ENCODE results near the gene ERCC1.
A peak's percentile ranks its signal among the peaks of the same experiment; 100 is the strongest.
"Not testable (repeated sequence)": the region's sequence is repeated elsewhere in the genome, so short reads cannot be mapped to it uniquely, and the experiment has no call there.

Gene ERCC1

GRCh38 chr19:45440873-45441654 lies 17.3 kb upstream of the ERCC1 start:
- no peak overlapping the region for H3K4me3 ChIP-seq (ENCODE audit: low read depth, low read length)
- no peak for TF ChIP-seq CTCF (IDR thresholded peaks at IDR 0.05; ENCODE audit: low read depth, low read length)

GRCh38 chr19:45440259-45440638 lies 16.5 kb upstream of the ERCC1 start:
- TF ChIP-seq CTCF (IDR thresholded peaks at IDR 0.05; ENCODE audit: low read depth, low read length), result no peak
- peak overlapping the region; percentile 63 for H3K4me3 ChIP-seq (ENCODE audit: low read depth, low read length)

- H3K4me3 ChIP-seq (ENCODE audit: low read depth, low read length), result peak overlapping the region; percentile 63
- TF ChIP-seq CTCF (IDR thresholded peaks at IDR 0.05; ENCODE audit: low read depth, low read length), result peak; percentile 98
Measured at GRCh38 chr19:45439569-45440258, 16.0 kb upstream of the ERCC1 start.

- no peak for TF ChIP-seq CTCF (IDR thresholded peaks at IDR 0.05; ENCODE audit: low read depth, low read length)
- peak overlapping the region; percentile 63 for H3K4me3 ChIP-seq (ENCODE audit: low read depth, low read length)
Measured at GRCh38 chr19:45439190-45439568, 15.5 kb upstream of the ERCC1 start.

GRCh38 chr19:45437328-45437727 lies 13.6 kb upstream of the ERCC1 start:
- no peak overlapping the region for H3K4me3 ChIP-seq (ENCODE audit: low read depth, low read length)
- no peak for TF ChIP-seq CTCF (IDR thresholded peaks at IDR 0.05; ENCODE audit: low read depth, low read length)

GRCh38 chr19:45432543-45432942 lies 8.8 kb upstream of the ERCC1 start:
- not testable (repeated sequence) for H3K4me3 ChIP-seq (ENCODE audit: low read depth, low read length)

GRCh38 chr19:45431008-45431407 lies 7.3 kb upstream of the ERCC1 start:
- H3K4me3 ChIP-seq (ENCODE audit: low read depth, low read length), result not testable (repeated sequence)

GRCh38 chr19:45429896-45430295 lies 6.2 kb upstream of the ERCC1 start:
- H3K4me3 ChIP-seq (ENCODE audit: low read depth, low read length), result not testable (repeated sequence)

Measured in WI38 (cell line).